Progenitor cell of endocrine pancreas (in vitro differentiated cells): ENCODE measurements around the gene ADSS1. TPM values are rescaled to one million over a fixed set of nuclear protein-coding genes. Genes with fewer than 3 reads are reported as not detected.

ENCODE experiments used
- DNase-seq: peaks from one replicate; pipeline ENCODE4 v3.0.0; 2021; ENCODE audit warnings: low spot score; ENCODE audit not compliant: unreplicated experiment
- H3K27ac Mint-ChIP-seq: 2 replicates; pipeline ENCODE4 v1.8.0; 2021; ENCODE audit warnings: mild to moderate bottlenecking, moderate library complexity, mixed read lengths
- H3K27me3 Mint-ChIP-seq: 2 replicates; pipeline ENCODE4 v1.8.0; 2021; ENCODE audit warnings: mixed read lengths
- H3K36me3 Mint-ChIP-seq: 2 replicates; pipeline ENCODE4 v1.8.0; 2022; ENCODE audit warnings: mixed read lengths; ENCODE audit not compliant: insufficient read depth
- H3K4me1 Mint-ChIP-seq: 2 replicates; pipeline ENCODE4 v1.8.0; 2021; ENCODE audit warnings: low read depth, mixed read lengths
- H3K4me3 Mint-ChIP-seq: 2 replicates; pipeline ENCODE4 v1.8.0; 2021; ENCODE audit warnings: low read depth, mild to moderate bottlenecking, moderate library complexity, mixed read lengths
- H3K9me3 Mint-ChIP-seq: 2 replicates; pipeline ENCODE4 v1.8.0; 2021; ENCODE audit warnings: low read depth, mixed read lengths
- total RNA-seq: library from RNA; stranded (reverse); gene quantifications from 2 replicates; pipeline ENCODE4 v1.2.1, GENCODE V29; 2021
- TF ChIP-seq, protein P1 (sequence below): fragments of 200-600 bp; sonication (generic); IDR thresholded peaks from one replicate; pipeline ENCODE4 v1.5.0; 2021; ENCODE audit warnings: antibody characterized with exemption, mild to moderate bottlenecking; ENCODE audit not compliant: unreplicated experiment

ADSS1 gene
- total RNA-seq, 1 donor from 2014 or later, result 8.9 TPM

DNA sequence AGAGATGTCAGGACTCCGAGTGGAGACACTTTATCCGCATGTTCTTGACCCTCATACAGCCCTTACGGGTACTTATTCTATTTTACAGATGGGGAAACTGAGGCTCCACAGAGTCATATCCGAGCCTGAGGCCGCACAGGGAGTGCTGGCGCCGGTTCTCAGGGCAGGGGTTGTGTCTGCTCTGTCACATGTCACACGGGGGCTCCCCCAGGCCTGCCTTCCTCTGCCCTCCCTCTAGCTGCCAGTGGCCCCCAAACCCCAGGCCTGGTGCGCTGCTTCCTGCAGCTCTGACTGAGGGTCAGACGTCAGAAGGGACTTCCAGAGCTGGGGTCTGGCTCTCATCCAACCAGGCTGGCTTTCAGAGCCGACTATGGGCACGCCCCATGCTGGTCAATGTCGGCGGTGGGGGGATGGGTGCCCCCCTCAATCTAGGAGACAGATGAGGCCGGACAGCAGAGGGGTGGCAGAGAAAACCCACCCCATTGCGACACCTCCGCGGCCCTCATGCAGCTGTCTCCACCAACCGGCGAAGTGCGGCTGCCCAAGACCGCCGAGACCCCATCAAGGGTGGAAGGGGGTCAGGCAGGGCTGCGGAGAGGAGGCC, 35.4 kb upstream of the ADSS1 start:
- no peaks in the 10 kb centered on the region for H3K36me3 Mint-ChIP-seq

DNA sequence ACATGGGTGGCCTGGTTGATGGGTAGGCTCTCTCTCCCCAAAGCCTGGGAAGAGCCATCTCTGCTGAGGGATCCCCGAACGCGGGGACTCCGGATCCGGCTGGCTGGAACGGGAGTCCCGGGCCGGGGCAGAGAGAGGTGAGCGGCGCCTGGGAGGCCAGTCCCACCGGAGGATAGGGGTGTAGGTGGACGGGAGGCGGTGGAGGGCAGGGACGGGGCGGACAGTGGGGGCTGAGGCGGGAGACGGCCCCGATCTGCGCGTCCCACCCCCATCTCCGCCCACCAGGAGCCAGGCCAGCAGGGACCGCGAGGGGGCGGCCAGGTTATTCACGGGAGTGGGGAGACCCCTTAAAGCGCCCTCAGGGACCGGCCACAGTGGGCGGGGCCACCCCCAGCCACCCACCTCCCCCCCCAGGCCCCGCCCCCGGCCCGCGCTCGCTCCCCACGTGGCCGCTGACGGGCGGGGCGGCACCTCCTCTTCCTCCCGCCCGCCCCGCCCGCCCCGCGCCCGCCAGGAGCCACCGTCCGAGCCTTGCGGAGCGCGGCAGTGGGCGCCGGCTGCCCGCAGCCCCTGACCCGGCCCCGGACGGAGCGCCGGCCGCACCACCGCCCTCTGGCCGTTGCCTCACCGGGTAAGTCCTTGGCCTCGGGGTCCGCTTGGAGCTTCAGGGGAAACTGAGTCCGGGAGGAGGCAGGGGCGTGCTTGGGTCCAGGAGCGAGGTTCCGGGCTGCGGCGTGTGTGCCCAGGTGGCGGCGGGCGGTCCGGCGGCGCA, 34.7 kb upstream of the ADSS1 start, which contains the start of gene INF2:
Gene INF2 (plus strand): TSS at position 510 of the 772 bp plus-strand sequence. CDS start 11,748 bp downstream, outside the sequence.
- no peaks in the 10 kb centered on the region for H3K36me3 Mint-ChIP-seq
- peak within 1 kb of the TSS; percentile 72 for H3K4me3 Mint-ChIP-seq
- TF ChIP-seq, protein P1, sequence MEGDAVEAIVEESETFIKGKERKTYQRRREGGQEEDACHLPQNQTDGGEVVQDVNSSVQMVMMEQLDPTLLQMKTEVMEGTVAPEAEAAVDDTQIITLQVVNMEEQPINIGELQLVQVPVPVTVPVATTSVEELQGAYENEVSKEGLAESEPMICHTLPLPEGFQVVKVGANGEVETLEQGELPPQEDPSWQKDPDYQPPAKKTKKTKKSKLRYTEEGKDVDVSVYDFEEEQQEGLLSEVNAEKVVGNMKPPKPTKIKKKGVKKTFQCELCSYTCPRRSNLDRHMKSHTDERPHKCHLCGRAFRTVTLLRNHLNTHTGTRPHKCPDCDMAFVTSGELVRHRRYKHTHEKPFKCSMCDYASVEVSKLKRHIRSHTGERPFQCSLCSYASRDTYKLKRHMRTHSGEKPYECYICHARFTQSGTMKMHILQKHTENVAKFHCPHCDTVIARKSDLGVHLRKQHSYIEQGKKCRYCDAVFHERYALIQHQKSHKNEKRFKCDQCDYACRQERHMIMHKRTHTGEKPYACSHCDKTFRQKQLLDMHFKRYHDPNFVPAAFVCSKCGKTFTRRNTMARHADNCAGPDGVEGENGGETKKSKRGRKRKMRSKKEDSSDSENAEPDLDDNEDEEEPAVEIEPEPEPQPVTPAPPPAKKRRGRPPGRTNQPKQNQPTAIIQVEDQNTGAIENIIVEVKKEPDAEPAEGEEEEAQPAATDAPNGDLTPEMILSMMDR, result peak; percentile 40
- peak; percentile 52 for DNase-seq
- H3K9me3 Mint-ChIP-seq, result no peaks in the 10 kb centered on the region
- no peaks in the 10 kb centered on the region for H3K27me3 Mint-ChIP-seq
- H3K4me1 Mint-ChIP-seq, result peaks cover 20% of the 10 kb centered on the region
- H3K27ac Mint-ChIP-seq, result peak within 1 kb of the TSS; percentile 95

More for the DNA sequence above, 35.4 kb upstream of the ADSS1 start:
- Mint-ChIP-seq H3K27ac (peak overlapping the region; percentile 95), H3K4me3 (peak overlapping the region; percentile 60), H3K4me1 (peaks cover 21% of the 10 kb centered on the region), H3K27me3 (peaks cover 1% of the 10 kb centered on the region), H3K9me3 (no peaks in the 10 kb centered on the region)
- DNase-seq, result no peak
- TF ChIP-seq, protein P1, result no peak

DNA sequence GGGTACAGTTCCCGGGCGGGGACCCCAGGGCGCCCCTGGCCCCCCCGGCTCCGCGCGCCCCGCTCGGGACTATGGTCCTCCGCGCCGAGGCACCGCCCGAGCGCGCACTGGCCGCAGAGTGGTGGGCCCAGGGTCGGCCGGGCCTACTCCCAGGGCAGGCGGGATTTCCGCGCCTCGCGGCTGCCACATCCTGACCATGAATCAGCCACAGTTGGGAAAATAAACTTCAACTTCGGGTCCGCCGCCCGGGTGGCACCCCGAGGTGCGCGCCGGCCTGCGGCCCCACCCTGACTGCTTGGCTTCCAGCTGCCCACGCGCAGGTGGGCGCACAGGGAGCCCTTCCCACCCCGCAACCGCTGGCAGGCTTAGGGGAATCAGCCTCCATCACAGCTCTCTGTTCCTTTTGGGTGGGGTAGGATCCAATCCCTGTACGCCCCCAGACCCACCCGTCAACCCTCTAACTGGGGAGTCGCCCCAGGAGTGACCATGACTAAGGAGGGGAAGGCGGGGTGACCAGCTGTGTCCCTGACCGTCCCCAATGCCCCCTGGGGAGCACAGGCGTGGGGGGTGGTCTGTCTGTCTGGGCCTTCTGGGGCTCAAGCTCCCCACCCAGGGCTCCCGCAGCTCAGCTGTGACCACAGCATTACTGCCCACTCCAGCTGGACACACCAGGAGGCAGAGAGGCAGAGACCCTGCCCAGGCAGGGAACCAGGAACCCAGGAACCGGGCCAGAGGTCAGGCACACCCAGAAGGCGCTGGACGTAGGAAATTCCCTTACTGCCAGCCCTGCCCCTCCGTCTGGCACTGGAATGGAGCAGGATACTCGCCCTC, 33.9 kb upstream of the ADSS1 start:
- H3K36me3 Mint-ChIP-seq, result no peaks in the 10 kb centered on the region
- peaks cover 20% of the 10 kb centered on the region for H3K4me1 Mint-ChIP-seq
- no peaks in the 10 kb centered on the region for H3K9me3 Mint-ChIP-seq
- H3K27me3 Mint-ChIP-seq, result no peaks in the 10 kb centered on the region
- H3K4me3 Mint-ChIP-seq, result peak overlapping the region; percentile 72
- DNase-seq, result no peak
- H3K27ac Mint-ChIP-seq, result no peak overlapping the region
- TF ChIP-seq, protein P1, result no peak

DNA sequence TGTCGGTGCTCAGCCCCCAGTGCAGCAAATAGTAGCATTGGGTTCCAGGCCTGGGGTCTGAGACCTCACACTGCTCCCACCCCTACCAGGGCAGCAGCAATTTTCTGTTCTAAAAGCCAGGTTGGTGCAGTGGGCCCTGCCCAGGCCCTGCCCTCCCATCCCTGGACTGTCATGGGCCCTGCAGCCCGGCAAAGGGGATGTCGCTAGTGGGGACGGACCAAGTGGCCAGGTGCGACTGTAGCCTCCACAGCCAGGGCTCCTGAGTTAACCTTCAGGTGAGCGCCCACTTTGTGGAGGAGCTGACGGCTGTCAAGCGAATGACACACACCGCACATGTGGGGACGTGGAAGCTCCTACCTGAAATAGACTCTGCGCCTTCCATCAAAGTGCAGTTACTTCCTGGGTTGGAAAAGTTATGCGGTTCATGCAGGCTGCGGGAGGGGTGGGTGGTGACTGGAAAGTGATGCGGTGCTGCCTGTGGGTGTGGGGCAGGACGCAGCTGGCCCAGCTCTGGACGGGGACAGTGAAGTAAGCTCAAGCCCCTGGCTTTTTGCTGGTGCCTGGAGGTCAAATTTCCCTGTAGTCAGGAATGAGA, 33.1 kb upstream of the ADSS1 start:
- H3K36me3 Mint-ChIP-seq, result peaks cover 2% of the 10 kb centered on the region
- H3K9me3 Mint-ChIP-seq, result no peaks in the 10 kb centered on the region
- no peaks in the 10 kb centered on the region for H3K27me3 Mint-ChIP-seq
- peaks cover 20% of the 10 kb centered on the region for H3K4me1 Mint-ChIP-seq
- peak overlapping the region; percentile 72 for H3K4me3 Mint-ChIP-seq
- no peak overlapping the region for H3K27ac Mint-ChIP-seq
- no peak for DNase-seq
- TF ChIP-seq, protein P1, result no peak
